ENCODE data around the gene RO60.

DNA sequence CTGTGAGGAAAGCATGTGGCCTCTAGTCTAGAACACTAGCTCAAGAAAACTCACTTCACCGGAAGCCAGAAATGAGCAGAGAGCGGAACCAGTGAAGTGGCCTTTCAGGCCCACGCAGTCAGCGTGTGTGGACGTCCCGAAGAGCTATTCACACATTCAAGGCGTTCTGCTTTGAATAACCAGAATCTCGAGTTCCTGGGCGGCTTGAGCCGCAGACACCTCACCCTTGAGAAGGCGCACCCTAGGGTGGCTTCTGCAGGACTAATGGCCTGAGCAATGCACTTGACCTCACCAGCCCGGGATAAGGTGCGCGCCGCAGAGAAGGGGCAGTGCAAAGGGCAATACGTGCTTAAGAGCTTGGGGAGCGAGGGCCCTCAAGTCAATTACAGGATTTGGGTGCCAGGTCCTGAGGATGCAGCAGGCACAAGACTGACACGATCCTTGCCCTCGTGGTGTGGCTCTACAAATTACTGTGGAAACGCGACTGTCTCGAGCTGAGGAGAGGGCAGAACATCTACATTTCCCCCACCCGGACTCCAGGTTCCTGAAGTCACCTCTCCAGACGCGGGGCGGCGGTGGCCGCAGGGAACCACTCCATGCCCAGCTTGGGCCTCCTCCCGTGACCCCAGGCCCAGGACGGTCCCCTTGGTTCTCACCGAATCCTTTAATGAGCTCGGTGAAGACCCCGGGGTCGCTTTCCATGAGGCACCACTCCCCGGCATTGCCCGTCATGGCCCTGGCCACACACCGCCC is 707 bp upstream of the RO60 start:
- TF ChIP-seq, protein P1, sequence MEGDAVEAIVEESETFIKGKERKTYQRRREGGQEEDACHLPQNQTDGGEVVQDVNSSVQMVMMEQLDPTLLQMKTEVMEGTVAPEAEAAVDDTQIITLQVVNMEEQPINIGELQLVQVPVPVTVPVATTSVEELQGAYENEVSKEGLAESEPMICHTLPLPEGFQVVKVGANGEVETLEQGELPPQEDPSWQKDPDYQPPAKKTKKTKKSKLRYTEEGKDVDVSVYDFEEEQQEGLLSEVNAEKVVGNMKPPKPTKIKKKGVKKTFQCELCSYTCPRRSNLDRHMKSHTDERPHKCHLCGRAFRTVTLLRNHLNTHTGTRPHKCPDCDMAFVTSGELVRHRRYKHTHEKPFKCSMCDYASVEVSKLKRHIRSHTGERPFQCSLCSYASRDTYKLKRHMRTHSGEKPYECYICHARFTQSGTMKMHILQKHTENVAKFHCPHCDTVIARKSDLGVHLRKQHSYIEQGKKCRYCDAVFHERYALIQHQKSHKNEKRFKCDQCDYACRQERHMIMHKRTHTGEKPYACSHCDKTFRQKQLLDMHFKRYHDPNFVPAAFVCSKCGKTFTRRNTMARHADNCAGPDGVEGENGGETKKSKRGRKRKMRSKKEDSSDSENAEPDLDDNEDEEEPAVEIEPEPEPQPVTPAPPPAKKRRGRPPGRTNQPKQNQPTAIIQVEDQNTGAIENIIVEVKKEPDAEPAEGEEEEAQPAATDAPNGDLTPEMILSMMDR (IDR thresholded peaks at IDR 0.05), result no peak
- no peak for TF ChIP-seq POLR2A (IDR thresholded peaks at IDR 0.05)
